ENCODE results near the gene APBB1IP.

DNA sequence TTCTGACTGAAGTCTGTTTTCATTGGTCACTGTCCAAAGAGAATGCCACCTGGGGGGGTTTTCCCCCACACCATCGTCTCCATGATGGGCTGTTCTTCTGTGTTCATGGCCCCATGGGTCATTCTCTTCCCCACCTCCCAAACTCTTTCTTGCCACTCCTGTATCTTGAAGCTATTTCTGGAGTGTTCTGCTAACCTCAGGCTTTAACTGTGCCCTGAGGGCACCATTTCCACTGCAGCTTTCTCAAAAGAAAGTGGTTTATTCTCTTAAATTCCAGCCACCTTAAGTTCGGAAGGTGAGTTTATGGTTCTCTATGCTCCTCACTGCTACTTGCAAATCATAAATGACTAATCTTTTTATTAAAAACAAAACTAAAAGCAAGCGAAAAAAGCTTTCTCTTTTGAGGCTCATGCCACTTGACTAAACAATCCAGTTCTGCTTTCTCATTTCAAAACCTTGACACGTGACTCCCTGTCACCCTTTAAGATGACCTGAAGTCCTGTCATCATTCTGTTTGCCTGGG lies 7.4 kb upstream of the APBB1IP start:
- TF ChIP-seq, protein P1, sequence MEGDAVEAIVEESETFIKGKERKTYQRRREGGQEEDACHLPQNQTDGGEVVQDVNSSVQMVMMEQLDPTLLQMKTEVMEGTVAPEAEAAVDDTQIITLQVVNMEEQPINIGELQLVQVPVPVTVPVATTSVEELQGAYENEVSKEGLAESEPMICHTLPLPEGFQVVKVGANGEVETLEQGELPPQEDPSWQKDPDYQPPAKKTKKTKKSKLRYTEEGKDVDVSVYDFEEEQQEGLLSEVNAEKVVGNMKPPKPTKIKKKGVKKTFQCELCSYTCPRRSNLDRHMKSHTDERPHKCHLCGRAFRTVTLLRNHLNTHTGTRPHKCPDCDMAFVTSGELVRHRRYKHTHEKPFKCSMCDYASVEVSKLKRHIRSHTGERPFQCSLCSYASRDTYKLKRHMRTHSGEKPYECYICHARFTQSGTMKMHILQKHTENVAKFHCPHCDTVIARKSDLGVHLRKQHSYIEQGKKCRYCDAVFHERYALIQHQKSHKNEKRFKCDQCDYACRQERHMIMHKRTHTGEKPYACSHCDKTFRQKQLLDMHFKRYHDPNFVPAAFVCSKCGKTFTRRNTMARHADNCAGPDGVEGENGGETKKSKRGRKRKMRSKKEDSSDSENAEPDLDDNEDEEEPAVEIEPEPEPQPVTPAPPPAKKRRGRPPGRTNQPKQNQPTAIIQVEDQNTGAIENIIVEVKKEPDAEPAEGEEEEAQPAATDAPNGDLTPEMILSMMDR (conservative IDR thresholded peaks at IDR 0.05 in 1 of 2, IDR thresholded peaks at IDR 0.05 in 1 of 2; ENCODE audit: extremely low read depth in 1 of 2, insufficient read depth in 1 of 2, low read depth in 1 of 2, low read length in 2 of 2), result no peak
- no peak for TF ChIP-seq EZH2 (IDR thresholded peaks at IDR 0.05; ENCODE audit: borderline replicate concordance, low read length)

All from mammary epithelial cell (primary cell).